Measurements from ENCODE around the gene WWTR1.

DNA sequence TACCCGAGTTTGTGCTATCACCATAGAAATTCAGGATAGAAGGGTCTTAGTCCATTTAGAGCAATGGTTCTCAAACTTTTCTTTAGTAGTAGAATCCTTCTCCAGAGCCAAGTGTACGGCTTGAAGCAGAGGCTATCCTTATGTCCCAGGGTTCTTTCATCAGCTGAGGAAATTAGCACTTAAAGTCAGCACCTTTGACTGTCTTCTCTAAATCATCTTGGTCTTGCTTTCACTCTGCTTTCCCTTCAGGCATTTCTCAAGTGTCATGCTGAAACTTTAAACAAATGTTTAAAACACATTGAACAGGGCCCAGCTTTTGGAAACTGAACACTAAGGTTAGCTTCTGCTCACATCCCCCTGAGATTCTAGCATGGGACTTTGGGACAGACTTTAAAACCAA, 105.1 kb downstream of the WWTR1 start:
- TF ChIP-seq POLR2AphosphoS5 (IDR thresholded peaks at IDR 0.05; ENCODE audit: low read depth) (no peak), EZH2 (IDR thresholded peaks at IDR 0.05; ENCODE audit: low read depth, unreplicated experiment) (no peak), CREB1 (CRISPR knock-in tag; IDR thresholded peaks at IDR 0.05; ENCODE audit: low read depth) (no peak), STAT1 (IDR thresholded peaks at IDR 0.05; ENCODE audit: unreplicated experiment) (no peak), ZNF331 (CRISPR knock-in tag; IDR thresholded peaks at IDR 0.05; ENCODE audit: low read depth) (no peak), EZH2phosphoT487 (IDR thresholded peaks at IDR 0.05; ENCODE audit: unreplicated experiment) (no peak), JUNB (IDR thresholded peaks at IDR 0.05; ENCODE audit: unreplicated experiment) (no peak)
- TF ChIP-seq, protein P1, sequence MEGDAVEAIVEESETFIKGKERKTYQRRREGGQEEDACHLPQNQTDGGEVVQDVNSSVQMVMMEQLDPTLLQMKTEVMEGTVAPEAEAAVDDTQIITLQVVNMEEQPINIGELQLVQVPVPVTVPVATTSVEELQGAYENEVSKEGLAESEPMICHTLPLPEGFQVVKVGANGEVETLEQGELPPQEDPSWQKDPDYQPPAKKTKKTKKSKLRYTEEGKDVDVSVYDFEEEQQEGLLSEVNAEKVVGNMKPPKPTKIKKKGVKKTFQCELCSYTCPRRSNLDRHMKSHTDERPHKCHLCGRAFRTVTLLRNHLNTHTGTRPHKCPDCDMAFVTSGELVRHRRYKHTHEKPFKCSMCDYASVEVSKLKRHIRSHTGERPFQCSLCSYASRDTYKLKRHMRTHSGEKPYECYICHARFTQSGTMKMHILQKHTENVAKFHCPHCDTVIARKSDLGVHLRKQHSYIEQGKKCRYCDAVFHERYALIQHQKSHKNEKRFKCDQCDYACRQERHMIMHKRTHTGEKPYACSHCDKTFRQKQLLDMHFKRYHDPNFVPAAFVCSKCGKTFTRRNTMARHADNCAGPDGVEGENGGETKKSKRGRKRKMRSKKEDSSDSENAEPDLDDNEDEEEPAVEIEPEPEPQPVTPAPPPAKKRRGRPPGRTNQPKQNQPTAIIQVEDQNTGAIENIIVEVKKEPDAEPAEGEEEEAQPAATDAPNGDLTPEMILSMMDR (conservative IDR thresholded peaks at IDR 0.05; ENCODE audit: low read depth in 2 of 2), result no peak
- TF ChIP-seq, protein P2, sequence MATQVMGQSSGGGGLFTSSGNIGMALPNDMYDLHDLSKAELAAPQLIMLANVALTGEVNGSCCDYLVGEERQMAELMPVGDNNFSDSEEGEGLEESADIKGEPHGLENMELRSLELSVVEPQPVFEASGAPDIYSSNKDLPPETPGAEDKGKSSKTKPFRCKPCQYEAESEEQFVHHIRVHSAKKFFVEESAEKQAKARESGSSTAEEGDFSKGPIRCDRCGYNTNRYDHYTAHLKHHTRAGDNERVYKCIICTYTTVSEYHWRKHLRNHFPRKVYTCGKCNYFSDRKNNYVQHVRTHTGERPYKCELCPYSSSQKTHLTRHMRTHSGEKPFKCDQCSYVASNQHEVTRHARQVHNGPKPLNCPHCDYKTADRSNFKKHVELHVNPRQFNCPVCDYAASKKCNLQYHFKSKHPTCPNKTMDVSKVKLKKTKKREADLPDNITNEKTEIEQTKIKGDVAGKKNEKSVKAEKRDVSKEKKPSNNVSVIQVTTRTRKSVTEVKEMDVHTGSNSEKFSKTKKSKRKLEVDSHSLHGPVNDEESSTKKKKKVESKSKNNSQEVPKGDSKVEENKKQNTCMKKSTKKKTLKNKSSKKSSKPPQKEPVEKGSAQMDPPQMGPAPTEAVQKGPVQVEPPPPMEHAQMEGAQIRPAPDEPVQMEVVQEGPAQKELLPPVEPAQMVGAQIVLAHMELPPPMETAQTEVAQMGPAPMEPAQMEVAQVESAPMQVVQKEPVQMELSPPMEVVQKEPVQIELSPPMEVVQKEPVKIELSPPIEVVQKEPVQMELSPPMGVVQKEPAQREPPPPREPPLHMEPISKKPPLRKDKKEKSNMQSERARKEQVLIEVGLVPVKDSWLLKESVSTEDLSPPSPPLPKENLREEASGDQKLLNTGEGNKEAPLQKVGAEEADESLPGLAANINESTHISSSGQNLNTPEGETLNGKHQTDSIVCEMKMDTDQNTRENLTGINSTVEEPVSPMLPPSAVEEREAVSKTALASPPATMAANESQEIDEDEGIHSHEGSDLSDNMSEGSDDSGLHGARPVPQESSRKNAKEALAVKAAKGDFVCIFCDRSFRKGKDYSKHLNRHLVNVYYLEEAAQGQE (IDR thresholded peaks at IDR 0.05; ENCODE audit: unreplicated experiment), result no peak
- TF ChIP-seq, protein P3, sequence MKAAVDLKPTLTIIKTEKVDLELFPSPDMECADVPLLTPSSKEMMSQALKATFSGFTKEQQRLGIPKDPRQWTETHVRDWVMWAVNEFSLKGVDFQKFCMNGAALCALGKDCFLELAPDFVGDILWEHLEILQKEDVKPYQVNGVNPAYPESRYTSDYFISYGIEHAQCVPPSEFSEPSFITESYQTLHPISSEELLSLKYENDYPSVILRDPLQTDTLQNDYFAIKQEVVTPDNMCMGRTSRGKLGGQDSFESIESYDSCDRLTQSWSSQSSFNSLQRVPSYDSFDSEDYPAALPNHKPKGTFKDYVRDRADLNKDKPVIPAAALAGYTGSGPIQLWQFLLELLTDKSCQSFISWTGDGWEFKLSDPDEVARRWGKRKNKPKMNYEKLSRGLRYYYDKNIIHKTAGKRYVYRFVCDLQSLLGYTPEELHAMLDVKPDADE (IDR thresholded peaks at IDR 0.05), result no peak
- TF ChIP-seq, protein P4, sequence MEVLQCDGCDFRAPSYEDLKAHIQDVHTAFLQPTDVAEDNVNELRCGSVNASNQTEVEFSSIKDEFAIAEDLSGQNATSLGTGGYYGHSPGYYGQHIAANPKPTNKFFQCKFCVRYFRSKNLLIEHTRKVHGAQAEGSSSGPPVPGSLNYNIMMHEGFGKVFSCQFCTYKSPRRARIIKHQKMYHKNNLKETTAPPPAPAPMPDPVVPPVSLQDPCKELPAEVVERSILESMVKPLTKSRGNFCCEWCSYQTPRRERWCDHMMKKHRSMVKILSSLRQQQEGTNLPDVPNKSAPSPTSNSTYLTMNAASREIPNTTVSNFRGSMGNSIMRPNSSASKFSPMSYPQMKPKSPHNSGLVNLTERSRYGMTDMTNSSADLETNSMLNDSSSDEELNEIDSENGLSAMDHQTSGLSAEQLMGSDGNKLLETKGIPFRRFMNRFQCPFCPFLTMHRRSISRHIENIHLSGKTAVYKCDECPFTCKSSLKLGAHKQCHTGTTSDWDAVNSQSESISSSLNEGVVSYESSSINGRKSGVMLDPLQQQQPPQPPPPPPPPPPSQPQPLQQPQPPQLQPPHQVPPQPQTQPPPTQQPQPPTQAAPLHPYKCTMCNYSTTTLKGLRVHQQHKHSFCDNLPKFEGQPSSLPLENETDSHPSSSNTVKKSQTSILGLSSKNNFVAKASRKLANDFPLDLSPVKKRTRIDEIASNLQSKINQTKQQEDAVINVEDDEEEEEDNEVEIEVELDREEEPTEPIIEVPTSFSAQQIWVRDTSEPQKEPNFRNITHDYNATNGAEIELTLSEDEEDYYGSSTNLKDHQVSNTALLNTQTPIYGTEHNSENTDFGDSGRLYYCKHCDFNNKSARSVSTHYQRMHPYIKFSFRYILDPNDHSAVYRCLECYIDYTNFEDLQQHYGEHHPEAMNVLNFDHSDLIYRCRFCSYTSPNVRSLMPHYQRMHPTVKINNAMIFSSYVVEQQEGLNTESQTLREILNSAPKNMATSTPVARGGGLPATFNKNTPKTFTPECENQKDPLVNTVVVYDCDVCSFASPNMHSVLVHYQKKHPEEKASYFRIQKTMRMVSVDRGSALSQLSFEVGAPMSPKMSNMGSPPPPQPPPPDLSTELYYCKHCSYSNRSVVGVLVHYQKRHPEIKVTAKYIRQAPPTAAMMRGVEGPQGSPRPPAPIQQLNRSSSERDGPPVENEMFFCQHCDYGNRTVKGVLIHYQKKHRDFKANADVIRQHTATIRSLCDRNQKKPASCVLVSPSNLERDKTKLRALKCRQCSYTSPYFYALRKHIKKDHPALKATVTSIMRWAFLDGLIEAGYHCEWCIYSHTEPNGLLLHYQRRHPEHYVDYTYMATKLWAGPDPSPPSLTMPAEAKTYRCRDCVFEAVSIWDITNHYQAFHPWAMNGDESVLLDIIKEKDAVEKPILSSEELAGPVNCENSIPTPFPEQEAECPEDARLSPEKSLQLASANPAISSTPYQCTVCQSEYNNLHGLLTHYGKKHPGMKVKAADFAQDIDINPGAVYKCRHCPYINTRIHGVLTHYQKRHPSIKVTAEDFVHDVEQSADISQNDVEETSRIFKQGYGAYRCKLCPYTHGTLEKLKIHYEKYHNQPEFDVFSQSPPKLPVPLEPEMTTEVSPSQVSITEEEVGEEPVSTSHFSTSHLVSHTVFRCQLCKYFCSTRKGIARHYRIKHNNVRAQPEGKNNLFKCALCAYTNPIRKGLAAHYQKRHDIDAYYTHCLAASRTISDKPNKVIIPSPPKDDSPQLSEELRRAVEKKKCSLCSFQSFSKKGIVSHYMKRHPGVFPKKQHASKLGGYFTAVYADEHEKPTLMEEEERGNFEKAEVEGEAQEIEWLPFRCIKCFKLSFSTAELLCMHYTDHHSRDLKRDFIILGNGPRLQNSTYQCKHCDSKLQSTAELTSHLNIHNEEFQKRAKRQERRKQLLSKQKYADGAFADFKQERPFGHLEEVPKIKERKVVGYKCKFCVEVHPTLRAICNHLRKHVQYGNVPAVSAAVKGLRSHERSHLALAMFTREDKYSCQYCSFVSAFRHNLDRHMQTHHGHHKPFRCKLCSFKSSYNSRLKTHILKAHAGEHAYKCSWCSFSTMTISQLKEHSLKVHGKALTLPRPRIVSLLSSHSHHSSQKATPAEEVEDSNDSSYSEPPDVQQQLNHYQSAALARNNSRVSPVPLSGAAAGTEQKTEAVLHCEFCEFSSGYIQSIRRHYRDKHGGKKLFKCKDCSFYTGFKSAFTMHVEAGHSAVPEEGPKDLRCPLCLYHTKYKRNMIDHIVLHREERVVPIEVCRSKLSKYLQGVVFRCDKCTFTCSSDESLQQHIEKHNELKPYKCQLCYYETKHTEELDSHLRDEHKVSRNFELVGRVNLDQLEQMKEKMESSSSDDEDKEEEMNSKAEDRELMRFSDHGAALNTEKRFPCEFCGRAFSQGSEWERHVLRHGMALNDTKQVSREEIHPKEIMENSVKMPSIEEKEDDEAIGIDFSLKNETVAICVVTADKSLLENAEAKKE (CRISPR knock-in tag; IDR thresholded peaks at IDR 0.05), result no peak

Measured in GM23338 (cell line).